K562 (cell line): ENCODE results near the gene OXLD1. TPM values are rescaled to one million over a fixed set of nuclear protein-coding genes. Genes with fewer than 3 reads are reported as not detected.

Experiments
- ATAC-seq: fragments of 200-7000 bp; cut with Tn5 transposase; 3 replicates; pipeline ENCODE4 v1.9.1; 2020; ENCODE audit warnings: moderate library complexity
- BruUV-seq: library from RNA; stranded (reverse); fragments of 400-500 nt; replicated peaks from 2 replicates; lab custom pipeline; 2021; lab: Mats Ljungman, UMichigan
- CTCF ChIA-PET: fragments of 300-600 bp; formaldehyde crosslinking; extraction: SDS; loops from one replicate; lab custom pipeline; 2021; ENCODE audit warnings: low intra/inter-chr PET ratio; lab: Yijun Ruan, JAX
- POLR2A ChIA-PET: fragments of 300-600, 350-650 bp; sonication (Branson Sonifier 250); formaldehyde crosslinking; extraction: SDS; loops from one replicate; lab custom pipeline; 2021; ENCODE audit warnings: antibody characterized with exemption, inconsistent platforms; lab: Yijun Ruan, JAX
- DNase-seq, 4 experiments: peaks; one replicate each; pipeline versions ENCODE4 v3.0.0 to v3.0.0-alpha.2; 2011 to 2018; ENCODE audit warnings: low spot score in 3 of 4, mixed read lengths in 3 of 4; ENCODE audit errors: extremely low read depth in 1 of 4
- FAIRE-seq: peaks from 2 replicates; lab custom pipeline; 2011; peaks lifted over from hg19 to GRCh38; lab: Jason Lieb, UNC
- H2AFZ ChIP-seq: 2 replicates; pipeline ENCODE4 v1.6.0; 2011; ENCODE audit warnings: low read depth, low read length, control low read depth, inconsistent platforms
- H3K27ac ChIP-seq: fragments of 200-600 bp; 3 replicates; pipeline ENCODE4 v1.8.0; 2011; ENCODE audit warnings: low read depth, mild to moderate bottlenecking, control low read depth, inconsistent platforms, low read length, moderate library complexity, mixed read lengths; ENCODE audit errors: extremely low read depth
- H3K27me3 ChIP-seq, 2 experiments: fragments of 300-600 bp in 1 of 2; 2 replicates in 1 of 2; 3 replicates in 1 of 2; pipeline versions ENCODE4 v1.6.0 to v1.8.0; 2011; ENCODE audit warnings: inconsistent platforms in 2 of 2, low read length in 2 of 2, mild to moderate bottlenecking in 1 of 2, mixed read lengths in 1 of 2, moderate library complexity in 1 of 2; ENCODE audit not compliant: control insufficient read depth in 2 of 2, insufficient read depth in 2 of 2
- H3K36me3 ChIP-seq: fragments of 300-600 bp; 3 replicates; pipeline ENCODE4 v1.8.0; 2011; ENCODE audit warnings: mild to moderate bottlenecking, low read length, inconsistent platforms; ENCODE audit not compliant: control insufficient read depth, insufficient read depth
- H3K4me1 ChIP-seq, 2 experiments: fragments of 200-600 bp in 1 of 2; replicated peaks in 1 of 2; 2 replicates in 1 of 2; 3 replicates in 1 of 2; pipeline versions ENCODE4 v1.5.1 to v1.8.0; 2011; ENCODE audit warnings: inconsistent platforms in 2 of 2, low read length in 2 of 2, mild to moderate bottlenecking in 1 of 2, mixed read lengths in 1 of 2, moderate library complexity in 1 of 2; ENCODE audit not compliant: control insufficient read depth in 2 of 2, insufficient read depth in 2 of 2
- H3K4me2 ChIP-seq: 2 replicates; pipeline ENCODE4 v1.6.1; 2011; ENCODE audit warnings: low read length, control low read depth, inconsistent platforms, mixed read lengths; ENCODE audit not compliant: insufficient read depth
- H3K4me3 ChIP-seq: fragments of 200-600 bp; sonication (generic), shearing (Covaris generic); 2 replicates; pipeline ENCODE4 v1.5.1; 2016; ENCODE audit warnings: control low read depth, inconsistent platforms
- H3K79me2 ChIP-seq: fragments of 200-600 bp; 3 replicates; pipeline ENCODE4 v1.8.0; 2011; ENCODE audit warnings: low read length, inconsistent platforms; ENCODE audit not compliant: control insufficient read depth, insufficient read depth
- H3K9ac ChIP-seq, 2 experiments: 2 replicates each; pipeline versions ENCODE4 v1.6.0 to v1.6.1; 2011; ENCODE audit warnings: low read depth in 2 of 2, low read length in 2 of 2, control low read depth in 1 of 2, inconsistent platforms in 1 of 2, mild to moderate bottlenecking in 1 of 2, mixed read lengths in 1 of 2; ENCODE audit not compliant: insufficient read depth in 1 of 2
- H3K9me1 ChIP-seq: one replicate; pipeline ENCODE4 v1.6.0; 2011; ENCODE audit warnings: inconsistent platforms, mild to moderate bottlenecking, low read length, moderate library complexity; ENCODE audit not compliant: control insufficient read depth, insufficient read depth
- H3K9me3 ChIP-seq: replicated peaks from 2 replicates; pipeline ENCODE4 v1.5.1; 2011; ENCODE audit warnings: low read depth, low read length, inconsistent platforms; ENCODE audit not compliant: control insufficient read depth, insufficient read depth
- H4K20me1 ChIP-seq: replicated peaks from 2 replicates; pipeline ENCODE4 v1.6.1; 2011; ENCODE audit warnings: low read length, inconsistent platforms, mixed read lengths; ENCODE audit not compliant: control insufficient read depth, insufficient read depth
- CBX3 ChIP-seq, 2 experiments: IDR thresholded peaks; 1 replicate in 1 of 2; 2 replicates in 1 of 2; pipeline ENCODE4 v1.6.1; 2012; ENCODE audit warnings: inconsistent platforms in 2 of 2, low read length in 2 of 2, borderline replicate concordance in 1 of 2, control low read depth in 1 of 2
- NFIX ChIP-seq: fragments of 250-450 bp; sonication (Bioruptor Pico); IDR thresholded peaks from 2 replicates; pipeline ENCODE4 v1.4.0; 2020; ENCODE audit warnings: low read depth, mild to moderate bottlenecking, moderate library complexity
- ZFP1 ChIP-seq: fragments of 450-650 bp; formaldehyde crosslinking; IDR thresholded peaks from 2 replicates; pipeline ENCODE4 v1.4.0; 2020; ENCODE audit warnings: mild to moderate bottlenecking, mixed read lengths
- ZKSCAN1 ChIP-seq: fragments of 150-350 bp; IDR thresholded peaks from 2 replicates; pipeline ENCODE4 v1.6.1; 2016; ENCODE audit warnings: low read depth, low read length
- WGBS: fragments of 100-300 bp; shearing (Covaris generic); methylation state at CpG from one replicate; pipeline ENCODE4 v1.1.6; 2016; ENCODE audit warnings: low coverage, mixed read lengths; ENCODE audit not compliant: insufficient coverage; ENCODE audit errors: missing lambda C conversion rate; 5-methylcytosine and 5-hydroxymethylcytosine counted together
- in situ Hi-C: fragments of 300-500 bp; cut with MboI; formaldehyde crosslinking; loops from 4 replicates; pipeline ENCODE4 v1.15.0; 2018; ENCODE audit warnings: inconsistent platforms, mixed read lengths
- intact Hi-C: fragments of 100-400 bp; cut with micrococcal nuclease; formaldehyde crosslinking; loops from 2 replicates; pipeline ENCODE4 v1.14.2; 2022
- polyA plus RNA-seq, 8 experiments: library from polyadenylated mRNA; depleted of rRNA in 4 of 8; stranded (reverse) in 5 of 8; unstranded in 3 of 8; fragments of >200 nt; fragmentation: Nextera tagmentation in 2 of 8; fragmentation: Illumina TruSeq in 1 of 8; extraction: Ambion mirVana in 2 of 8; extraction: Trizol in 1 of 8; gene quantifications; 2 replicates each; pipeline versions ENCODE4 v1.2.1 to v1.2.3, GENCODE V29; 2011 to 2014; ENCODE audit warnings: inconsistent platforms in 1 of 8, missing spikeins in 1 of 8
- total RNA-seq, 7 experiments: library from RNA; depleted of rRNA in 6 of 7; stranded (reverse); fragments of >200 nt in 6 of 7; fragmentation: Illumina TruSeq in 2 of 7; extraction: Trizol in 2 of 7; gene quantifications; 2 replicates each; pipeline versions ENCODE4 v1.2.1 to v1.2.3, GENCODE V29; 2011 to 2021; ENCODE audit warnings: low replicate concordance in 1 of 7

OXLD1 gene
- total and polyA plus RNA-seq, 9 of the 15 experiments (the other 6 are each of a cell fraction or from before 2014, with no cell fraction given): 4.4 to 115 (median 29.3) TPM

DNA sequence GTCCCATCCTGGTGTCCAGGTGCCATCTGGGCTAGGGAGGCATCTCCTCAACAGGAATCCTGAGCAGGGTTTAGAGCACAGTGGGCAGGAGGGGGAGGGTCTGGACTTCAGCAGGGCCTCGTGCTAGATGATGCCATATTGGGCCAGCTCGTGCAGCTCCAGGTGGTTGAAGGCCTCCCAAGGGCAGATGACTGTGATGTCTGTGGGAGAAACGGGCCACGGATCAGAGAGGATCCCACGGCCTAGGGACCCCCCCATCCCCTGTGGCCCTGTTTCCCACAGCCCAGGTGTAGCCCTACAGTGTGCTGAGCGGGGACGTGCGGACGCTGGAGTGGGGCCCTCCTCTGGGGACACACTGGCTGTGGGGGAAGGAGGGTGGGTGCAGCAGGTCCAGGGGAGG is 15.5 kb downstream of the OXLD1 start:
- CTCF ChIA-PET: interaction anchor here (0.5 kb wide), 1 partner anchor 33 kb away, joined by 3 read pairs; the partner anchor contains the start of genes ARL16 and HGS
- no peak overlapping the region for H3K4me3 ChIP-seq
- no peaks in the 10 kb centered on the region for H3K79me2 ChIP-seq
- H4K20me1 ChIP-seq: no peaks in the 10 kb centered on the region
- TF ChIP-seq ZKSCAN1 (0 out of 2 replicates have a peak, but pooled peaks have one; percentile 15), NFIX (CRISPR knock-in tag) (no peak)
- no peaks in the 10 kb centered on the region for H3K36me3 ChIP-seq
- WGBS: 64% methylated on average over 8 of the region's 9 CpGs
- ATAC-seq: no peak
- H3K4me1 ChIP-seq: peaks cover 12 to 66% of the 10 kb centered on the region in 2 experiments; a peak in 4 of 5 replicates
- intact Hi-C loops: no loop called here
- POLR2A ChIA-PET: no interaction called here
- no peak overlapping the region for H3K27ac ChIP-seq
- DNase-seq: no peak
- in situ Hi-C loops: no loop called here
- H3K9me3 ChIP-seq: peaks cover 6% of the 10 kb centered on the region
- no peak overlapping the region for H3K4me2 ChIP-seq
- no peaks in the 10 kb centered on the region for H3K27me3 ChIP-seq
- no TSS peak for BruUV-seq
- no peak for FAIRE-seq
- H3K9ac ChIP-seq: no peak overlapping the region; a peak in 1 of 4 replicates
- H3K9me1 ChIP-seq: no peaks in the 10 kb centered on the region
- H2AFZ ChIP-seq: no peak overlapping the region

DNA sequence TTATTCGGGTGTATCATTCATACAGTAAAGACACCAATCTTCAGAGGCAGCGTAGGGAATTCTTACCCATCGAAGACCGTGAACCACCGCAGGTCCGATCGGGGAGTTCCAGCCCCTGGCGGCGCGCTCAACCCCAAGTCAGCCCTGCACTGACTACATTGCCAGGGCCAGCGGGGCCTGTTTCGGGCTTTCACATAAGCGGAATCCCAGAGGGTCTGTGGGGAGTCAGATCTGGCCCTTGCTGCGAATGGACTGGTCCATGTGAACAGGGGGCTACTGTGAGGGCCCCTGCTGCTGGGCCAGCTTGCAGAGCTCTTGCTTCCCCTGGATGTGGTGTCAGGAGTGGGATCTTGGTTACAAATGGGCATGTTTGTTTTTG is 17.7 kb downstream of the OXLD1 start:
- WGBS: 94% methylated on average over 14 of the region's 14 CpGs
- Histone ChIP-seq H3K4me1 (peaks cover 20 to 77% of the 10 kb centered on the region in 2 experiments; a peak in 4 of 5 replicates), H3K4me3 (no peak overlapping the region), H3K9ac (no peak overlapping the region), H4K20me1 (no peaks in the 10 kb centered on the region), H3K9me1 (no peaks in the 10 kb centered on the region), H3K9me3 (peaks cover 6% of the 10 kb centered on the region), H2AFZ (no peak overlapping the region), H3K36me3 (no peaks in the 10 kb centered on the region), H3K27me3 (no peaks in the 10 kb centered on the region), H3K79me2 (no peaks in the 10 kb centered on the region), H3K4me2 (no peak overlapping the region), H3K27ac (no peak overlapping the region)
- DNase-seq (no peak), ATAC-seq (no peak), FAIRE-seq (no peak)
- TF ChIP-seq CBX3 (IDR thresholded peaks at IDR 0.05; ENCODE audit: borderline replicate concordance in 1 of 2, low read length in 2 of 2): peak in 1 of 2 experiments; percentile 39; a peak in 1 of 3 replicates
- no peak for TF ChIP-seq ZFP1 (CRISPR knock-in tag)
- BruUV-seq: no TSS peak
- CTCF ChIA-PET: no interaction called here
- intact Hi-C loops: no loop called here
- POLR2A ChIA-PET: no interaction called here
- in situ Hi-C loops: no loop called here
